ENCODE measurements around the gene TMEM220.

GRCh38 chr17:10779609-10780008 lies 49.8 kb upstream of the TMEM220 start:
- no peak for TF ChIP-seq YY1 (IDR thresholded peaks at IDR 0.05; ENCODE audit: low read depth)
- no peak for TF ChIP-seq CTCF (IDR thresholded peaks at IDR 0.05)
- no peak for TF ChIP-seq USF1 (IDR thresholded peaks at IDR 0.05; ENCODE audit: borderline replicate concordance, low read depth)

All from SK-N-SH (cell line).